DOHH2 (cell line): ENCODE data around the gene SPACDR.
"Not testable (repeated sequence)": the region's sequence is repeated elsewhere in the genome, so short reads cannot be mapped to it uniquely, and the experiment has no call there.

Experiments used
- H3F3A ChIP-seq: fragments of 200-600 bp; sonication (generic), shearing (Covaris generic); 2 replicates; pipeline ENCODE4 v1.6.0; 2016; ENCODE audit warnings: antibody characterized with exemption, mild to moderate bottlenecking; ENCODE audit not compliant: control insufficient read depth, insufficient read depth
- H3K27ac ChIP-seq: fragments of 200-600 bp; sonication (generic); 2 replicates; pipeline ENCODE4 v1.5.1; 2014; ENCODE audit warnings: low read depth, mild to moderate bottlenecking, low read length, moderate library complexity
- H3K27me3 ChIP-seq: fragments of 200-600 bp; sonication (generic); 2 replicates; pipeline ENCODE4 v1.6.1; 2014; ENCODE audit warnings: mild to moderate bottlenecking, low read length, mixed read lengths; ENCODE audit not compliant: control insufficient read depth
- H3K36me3 ChIP-seq: fragments of 200-600 bp; sonication (generic); 2 replicates; pipeline ENCODE4 v1.6.1; 2014; ENCODE audit warnings: mild to moderate bottlenecking, low read length, moderate library complexity, mixed read lengths; ENCODE audit not compliant: control insufficient read depth
- H3K4me1 ChIP-seq: fragments of 200-600 bp; sonication (generic); 2 replicates; pipeline ENCODE4 v1.6.1; 2014; ENCODE audit warnings: mild to moderate bottlenecking, low read length, mixed read lengths; ENCODE audit not compliant: control insufficient read depth
- H3K4me2 ChIP-seq: fragments of 200-600 bp; sonication (generic); 2 replicates; pipeline ENCODE4 v1.6.0; 2014; ENCODE audit warnings: mild to moderate bottlenecking, low read length, moderate library complexity
- H3K4me3 ChIP-seq: fragments of 200-600 bp; sonication (generic); 2 replicates; pipeline ENCODE4 v1.5.1; 2014; ENCODE audit warnings: mild to moderate bottlenecking, low read length, mixed read lengths
- H3K79me2 ChIP-seq: fragments of 200-600 bp; sonication (generic); 2 replicates; pipeline ENCODE4 v1.6.1; 2014; ENCODE audit warnings: mild to moderate bottlenecking, low read length, mixed read lengths; ENCODE audit not compliant: control insufficient read depth
- H3K9me2 ChIP-seq: fragments of 200-600 bp; sonication (generic); replicated peaks from 2 replicates; pipeline ENCODE4 v1.6.1; 2014; ENCODE audit warnings: mild to moderate bottlenecking, low read length, mixed read lengths; ENCODE audit not compliant: control insufficient read depth
- H3K9me3 ChIP-seq: fragments of 200-600 bp; sonication (generic); 2 replicates; pipeline ENCODE4 v1.6.1; 2014; ENCODE audit warnings: antibody characterized with exemption, low read length, mixed read lengths; ENCODE audit not compliant: control insufficient read depth, insufficient read depth
- H4K20me1 ChIP-seq: fragments of 200-600 bp; sonication (generic); 2 replicates; pipeline ENCODE4 v1.6.0; 2014; ENCODE audit warnings: low read depth, mild to moderate bottlenecking, antibody characterized with exemption, low read length, moderate library complexity; ENCODE audit not compliant: control insufficient read depth, insufficient read depth
- EZH2phosphoT487 ChIP-seq: fragments of 200-600 bp; sonication (generic); IDR thresholded peaks from 2 replicates; pipeline ENCODE4 v1.6.1; 2017; ENCODE audit warnings: borderline replicate concordance, mild to moderate bottlenecking, antibody characterized with exemption, low read length, moderate library complexity, mixed read lengths
- TF ChIP-seq, protein P1 (sequence below): fragments of 200-600 bp; sonication (generic); IDR thresholded peaks from one replicate; pipeline ENCODE4 v1.5.1; 2014; ENCODE audit warnings: antibody characterized with exemption, mild to moderate bottlenecking, low read depth, low read length; ENCODE audit not compliant: poor library complexity, severe bottlenecking

The SPACDR gene

GRCh38 chr7:100444311-100445278, 19.5 kb downstream of the SPACDR start:
- Histone ChIP-seq H3K4me2 (peak overlapping the region; percentile 37), H3K27ac (no peak overlapping the region)

GRCh38 chr7:100443096-100443840, 20.8 kb downstream of the SPACDR start:
- no peaks in the 10 kb centered on the region for H3K9me3 ChIP-seq
- H3F3A ChIP-seq = peaks cover 8% of the 10 kb centered on the region
- no peak overlapping the region for H3K27ac ChIP-seq
- TF ChIP-seq, protein P1, sequence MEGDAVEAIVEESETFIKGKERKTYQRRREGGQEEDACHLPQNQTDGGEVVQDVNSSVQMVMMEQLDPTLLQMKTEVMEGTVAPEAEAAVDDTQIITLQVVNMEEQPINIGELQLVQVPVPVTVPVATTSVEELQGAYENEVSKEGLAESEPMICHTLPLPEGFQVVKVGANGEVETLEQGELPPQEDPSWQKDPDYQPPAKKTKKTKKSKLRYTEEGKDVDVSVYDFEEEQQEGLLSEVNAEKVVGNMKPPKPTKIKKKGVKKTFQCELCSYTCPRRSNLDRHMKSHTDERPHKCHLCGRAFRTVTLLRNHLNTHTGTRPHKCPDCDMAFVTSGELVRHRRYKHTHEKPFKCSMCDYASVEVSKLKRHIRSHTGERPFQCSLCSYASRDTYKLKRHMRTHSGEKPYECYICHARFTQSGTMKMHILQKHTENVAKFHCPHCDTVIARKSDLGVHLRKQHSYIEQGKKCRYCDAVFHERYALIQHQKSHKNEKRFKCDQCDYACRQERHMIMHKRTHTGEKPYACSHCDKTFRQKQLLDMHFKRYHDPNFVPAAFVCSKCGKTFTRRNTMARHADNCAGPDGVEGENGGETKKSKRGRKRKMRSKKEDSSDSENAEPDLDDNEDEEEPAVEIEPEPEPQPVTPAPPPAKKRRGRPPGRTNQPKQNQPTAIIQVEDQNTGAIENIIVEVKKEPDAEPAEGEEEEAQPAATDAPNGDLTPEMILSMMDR = no peak
- no peak for TF ChIP-seq EZH2phosphoT487
- H3K4me3 ChIP-seq = no peak overlapping the region
- H4K20me1 ChIP-seq = no peaks in the 10 kb centered on the region
- H3K4me1 ChIP-seq = peaks cover 20% of the 10 kb centered on the region
- H3K27me3 ChIP-seq = no peaks in the 10 kb centered on the region
- no peaks in the 10 kb centered on the region for H3K79me2 ChIP-seq
- H3K9me2 ChIP-seq = no peaks in the 10 kb centered on the region
- H3K4me2 ChIP-seq = no peak overlapping the region
- no peaks in the 10 kb centered on the region for H3K36me3 ChIP-seq

More at GRCh38 chr7:100444311-100445278, 19.5 kb downstream of the SPACDR start:
- H3K9me2 ChIP-seq = no peaks in the 10 kb centered on the region
- peaks cover 20% of the 10 kb centered on the region for H3K4me1 ChIP-seq
- no peaks in the 10 kb centered on the region for H3K36me3 ChIP-seq
- TF ChIP-seq EZH2phosphoT487 = no peak
- TF ChIP-seq, protein P1 = no peak
- H3K9me3 ChIP-seq = no peaks in the 10 kb centered on the region
- H4K20me1 ChIP-seq = no peaks in the 10 kb centered on the region
- H3F3A ChIP-seq = peaks cover 8% of the 10 kb centered on the region
- no peaks in the 10 kb centered on the region for H3K79me2 ChIP-seq
- no peaks in the 10 kb centered on the region for H3K27me3 ChIP-seq
- H3K4me3 ChIP-seq = no peak overlapping the region

DNA sequence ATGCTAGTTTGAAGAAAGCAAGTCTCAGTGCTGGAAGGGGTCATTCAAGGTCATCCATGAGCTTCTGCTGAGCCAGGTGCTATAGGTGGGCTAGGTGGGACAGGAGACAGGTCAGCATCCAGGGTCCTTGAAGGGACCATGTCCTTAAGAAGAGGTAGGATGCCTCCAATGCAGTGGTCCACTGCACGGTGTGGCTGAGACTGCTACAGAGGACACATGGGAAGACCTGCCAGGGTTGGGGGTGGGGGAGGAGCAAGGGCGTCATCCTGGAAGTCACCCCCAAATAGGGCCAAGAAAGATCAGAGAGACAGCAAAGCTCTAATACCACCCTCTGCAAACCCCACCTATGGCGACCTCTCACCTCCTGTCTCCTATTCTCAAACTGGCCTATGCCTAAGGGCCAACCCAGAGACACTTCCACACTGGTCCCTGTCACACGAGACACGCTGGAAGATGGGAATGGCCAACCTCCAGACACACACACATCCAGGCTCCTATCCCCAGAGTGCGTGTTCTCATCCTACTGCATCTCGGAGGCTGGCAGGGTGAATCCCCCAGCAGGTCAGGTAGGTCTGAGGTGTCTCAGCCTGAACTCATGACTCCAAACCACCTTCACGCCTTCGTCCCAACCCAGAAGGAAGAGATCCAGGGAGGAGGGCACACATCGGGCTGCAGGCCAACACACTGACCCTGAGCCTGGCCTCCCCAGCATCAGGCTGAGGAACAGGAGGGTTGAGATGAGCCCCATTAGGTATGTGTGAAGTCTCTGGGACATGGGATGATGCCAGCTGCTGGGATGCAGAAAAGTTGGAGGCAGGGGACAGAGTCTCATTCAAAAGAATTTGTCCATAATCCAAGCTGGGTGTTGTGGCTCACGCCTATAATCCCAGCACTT, 22.2 kb downstream of the SPACDR start:
- H3K27me3 ChIP-seq = no peaks in the 10 kb centered on the region
- no peaks in the 10 kb centered on the region for H3K9me3 ChIP-seq
- no peak overlapping the region for H3K27ac ChIP-seq
- H3K79me2 ChIP-seq = peaks cover 3% of the 10 kb centered on the region
- no peak overlapping the region for H3K4me3 ChIP-seq
- TF ChIP-seq, protein P1 = no peak
- no peaks in the 10 kb centered on the region for H3K9me2 ChIP-seq
- no peak overlapping the region for H3K4me2 ChIP-seq
- H3F3A ChIP-seq = peaks cover 14% of the 10 kb centered on the region
- H3K36me3 ChIP-seq = no peaks in the 10 kb centered on the region
- peaks cover 26% of the 10 kb centered on the region for H3K4me1 ChIP-seq
- no peaks in the 10 kb centered on the region for H4K20me1 ChIP-seq

GRCh38 chr7:100439244-100439643, 24.8 kb downstream of the SPACDR start:
- H3K4me2 ChIP-seq, H3K9me2 ChIP-seq, H3K9me3 ChIP-seq, H3K4me3 ChIP-seq, H3K27ac ChIP-seq, H4K20me1 ChIP-seq, H3K27me3 ChIP-seq: not testable (repeated sequence)
- Histone ChIP-seq H3K4me1 (peaks cover 21% of the 10 kb centered on the region), H3K79me2 (peaks cover 23% of the 10 kb centered on the region), H3F3A (peaks cover 23% of the 10 kb centered on the region), H3K36me3 (peaks cover 19% of the 10 kb centered on the region)

DNA sequence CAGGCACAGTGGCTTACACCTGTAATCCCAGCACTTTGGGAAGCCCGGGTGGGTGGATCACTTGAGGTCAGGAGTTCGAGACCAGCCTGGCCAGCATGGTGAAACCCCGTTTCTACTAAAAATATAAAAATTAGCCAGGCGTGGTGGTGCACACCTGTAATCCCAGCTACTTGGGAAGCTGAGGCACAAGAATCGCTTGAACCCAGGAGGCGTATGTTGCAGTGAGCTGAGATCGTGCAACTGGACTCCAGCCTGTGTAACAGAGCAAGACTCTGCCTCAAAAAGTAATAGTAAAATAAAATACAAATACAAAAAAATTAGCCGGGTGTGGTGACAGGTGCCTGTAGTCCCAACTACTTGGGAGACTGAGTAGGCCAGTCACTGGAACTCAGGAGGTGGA, 25.3 kb downstream of the SPACDR start:
- not testable (repeated sequence) for H3K27ac ChIP-seq, H3K4me2 ChIP-seq
- H3K4me1 ChIP-seq = peaks cover 25% of the 10 kb centered on the region

More for the DNA sequence above, 25.3 kb downstream of the SPACDR start:
- not testable (repeated sequence) for H3K9me2 ChIP-seq, H3K9me3 ChIP-seq, H3K27me3 ChIP-seq, H4K20me1 ChIP-seq, H3K4me3 ChIP-seq
- Histone ChIP-seq H3K79me2 (peaks cover 28% of the 10 kb centered on the region), H3K36me3 (peaks cover 24% of the 10 kb centered on the region), H3F3A (peaks cover 25% of the 10 kb centered on the region)
